GM23338 (cell line): ENCODE measurements around the gene NKX2-1. TPM values are rescaled to one million over a fixed set of nuclear protein-coding genes. Genes with fewer than 3 reads are reported as not detected.

Experiments used
- ATAC-seq: fragments of 200-7000 bp; cut with Tn5 transposase; 3 replicates; pipeline ENCODE4 v1.9.1; 2020
- DNase-seq: peaks from one replicate; pipeline ENCODE4 v3.0.0-alpha.2; 2015; ENCODE audit warnings: low spot score
- H2AFZ ChIP-seq: fragments of 200-600 bp; sonication (generic); 2 replicates; pipeline ENCODE4 v1.8.0; 2016; ENCODE audit warnings: antibody characterized with exemption, mild to moderate bottlenecking, moderate library complexity
- H3F3A ChIP-seq: fragments of 200-600 bp; sonication (generic); replicated peaks from 2 replicates; pipeline ENCODE4 v1.8.0; 2017; ENCODE audit warnings: antibody characterized with exemption, mixed run types, low read depth
- H3K27ac ChIP-seq: fragments of 200-600 bp; sonication (generic); 2 replicates; pipeline ENCODE4 v1.6.1; 2016; ENCODE audit warnings: low read depth
- H3K27me3 ChIP-seq: fragments of 200-600 bp; sonication (generic); 2 replicates; pipeline ENCODE4 v1.8.0; 2016; ENCODE audit warnings: mild to moderate bottlenecking, mixed run types, moderate library complexity; ENCODE audit not compliant: insufficient read depth
- H3K36me3 ChIP-seq: fragments of 200-600 bp; sonication (generic); 2 replicates; pipeline ENCODE4 v1.8.0; 2016; ENCODE audit warnings: mild to moderate bottlenecking; ENCODE audit not compliant: insufficient read depth
- H3K4me1 ChIP-seq: fragments of 200-600 bp; sonication (generic); 2 replicates; pipeline ENCODE4 v1.8.0; 2016; ENCODE audit warnings: mild to moderate bottlenecking, moderate library complexity; ENCODE audit not compliant: insufficient read depth
- H3K4me2 ChIP-seq: fragments of 200-600 bp; sonication (generic); 2 replicates; pipeline ENCODE4 v1.7.1; 2017; ENCODE audit warnings: mixed run types
- H3K4me3 ChIP-seq: fragments of 200-600 bp; sonication (generic); 2 replicates; pipeline ENCODE4 v1.6.1; 2016; ENCODE audit warnings: mixed run types
- H3K79me2 ChIP-seq: fragments of 200-600 bp; sonication (generic); replicated peaks from 2 replicates; pipeline ENCODE4 v1.8.0; 2017; ENCODE audit warnings: mild to moderate bottlenecking; ENCODE audit not compliant: insufficient read depth
- H3K9me2 ChIP-seq: fragments of 200-600 bp; sonication (generic); 2 replicates; pipeline ENCODE4 v1.8.0; 2017; ENCODE audit not compliant: insufficient read depth
- H4K20me1 ChIP-seq: fragments of 200-600 bp; sonication (generic); replicated peaks from 2 replicates; pipeline ENCODE4 v1.8.0; 2017; ENCODE audit warnings: mild to moderate bottlenecking; ENCODE audit not compliant: insufficient read depth
- H3K27ac Mint-ChIP-seq: 2 replicates; pipeline ENCODE4 v1.8.0; 2020; ENCODE audit warnings: inconsistent platforms, mild to moderate bottlenecking, moderate library complexity, mixed read lengths
- H3K27me3 Mint-ChIP-seq: 3 replicates; pipeline ENCODE4 v1.8.0; 2022; ENCODE audit warnings: low read depth, mild to moderate bottlenecking, moderate library complexity, mixed read lengths, inconsistent platforms; ENCODE audit not compliant: insufficient read depth, poor library complexity
- H3K36me3 Mint-ChIP-seq: 3 replicates; pipeline ENCODE4 v1.8.0; 2021; ENCODE audit warnings: low read depth, mild to moderate bottlenecking, inconsistent platforms, moderate library complexity, mixed read lengths
- H3K4me1 Mint-ChIP-seq: 3 replicates; pipeline ENCODE4 v1.8.0; 2020; ENCODE audit warnings: mild to moderate bottlenecking, inconsistent platforms, mixed read lengths
- H3K4me3 Mint-ChIP-seq: 3 replicates; pipeline ENCODE4 v1.8.0; 2021; ENCODE audit warnings: moderate library complexity, mild to moderate bottlenecking, inconsistent platforms, mixed read lengths
- H3K9me3 Mint-ChIP-seq: 3 replicates; pipeline ENCODE4 v1.8.0; 2020; ENCODE audit warnings: moderate library complexity, mild to moderate bottlenecking, inconsistent platforms, mixed read lengths
- CREB1 ChIP-seq: fragments of 250-450 bp; sonication (Bioruptor Pico); IDR thresholded peaks from 2 replicates; pipeline ENCODE4 v1.5.0; 2020; ENCODE audit warnings: low read depth, mild to moderate bottlenecking, moderate library complexity
- EZH2 ChIP-seq: fragments of 200-600 bp; sonication (generic); IDR thresholded peaks from one replicate; pipeline ENCODE4 v1.8.0; 2017; ENCODE audit warnings: antibody characterized with exemption, mild to moderate bottlenecking, low read depth; ENCODE audit not compliant: unreplicated experiment
- EZH2phosphoT487 ChIP-seq: fragments of 200-600 bp; sonication (generic); IDR thresholded peaks from one replicate; pipeline ENCODE4 v1.8.1; 2018; ENCODE audit warnings: antibody characterized with exemption; ENCODE audit not compliant: unreplicated experiment
- NANOG ChIP-seq: IDR thresholded peaks from 2 replicates; pipeline ENCODE4 v1.6.1; 2016; ENCODE audit warnings: antibody characterized with exemption, borderline replicate concordance
- STAT1 ChIP-seq: IDR thresholded peaks from one replicate; pipeline ENCODE4 v1.6.1; 2016; ENCODE audit warnings: antibody characterized with exemption; ENCODE audit not compliant: unreplicated experiment
- ZNF114 ChIP-seq: fragments of 250-450 bp; sonication (Bioruptor Pico); IDR thresholded peaks from 2 replicates; pipeline ENCODE4 v1.5.0; 2020; ENCODE audit warnings: mild to moderate bottlenecking, moderate library complexity
- ZNF331 ChIP-seq: fragments of 250-450 bp; sonication (Bioruptor Pico); IDR thresholded peaks from 2 replicates; pipeline ENCODE4 v1.5.0; 2020; ENCODE audit warnings: low read depth, mild to moderate bottlenecking, moderate library complexity
- polyA plus RNA-seq: library from polyadenylated mRNA; unstranded; fragments of >200 nt; fragmentation: Nextera tagmentation; extraction: Ambion mirVana; gene quantifications from 2 replicates; pipeline ENCODE4 v1.2.1, GENCODE V29; 2016
- total RNA-seq: library from RNA; depleted of rRNA; stranded (reverse); fragments of >200 nt; shearing (Covaris generic); gene quantifications from 2 replicates; pipeline ENCODE4 v1.2.3, GENCODE V29; 2014
- TF ChIP-seq, protein P1 (sequence below), 2 experiments: fragments of 200-600 bp in 1 of 2; sonication (generic) in 1 of 2; conservative IDR thresholded peaks; 2 replicates each; pipeline versions ENCODE4 v1.5.1 to v1.6.1; 2016 to 2017; ENCODE audit warnings: antibody characterized with exemption in 2 of 2, low read depth in 2 of 2, mild to moderate bottlenecking in 2 of 2, moderate library complexity in 1 of 2
- TF ChIP-seq, protein P2 (sequence below): fragments of 250-450 bp; sonication (Bioruptor Pico); IDR thresholded peaks from 2 replicates; pipeline ENCODE4 v1.5.0; 2020; ENCODE audit warnings: mild to moderate bottlenecking, moderate library complexity

The NKX2-1 gene
- total and polyA plus RNA-seq, 2 experiments from 2014 or later = not detected

DNA sequence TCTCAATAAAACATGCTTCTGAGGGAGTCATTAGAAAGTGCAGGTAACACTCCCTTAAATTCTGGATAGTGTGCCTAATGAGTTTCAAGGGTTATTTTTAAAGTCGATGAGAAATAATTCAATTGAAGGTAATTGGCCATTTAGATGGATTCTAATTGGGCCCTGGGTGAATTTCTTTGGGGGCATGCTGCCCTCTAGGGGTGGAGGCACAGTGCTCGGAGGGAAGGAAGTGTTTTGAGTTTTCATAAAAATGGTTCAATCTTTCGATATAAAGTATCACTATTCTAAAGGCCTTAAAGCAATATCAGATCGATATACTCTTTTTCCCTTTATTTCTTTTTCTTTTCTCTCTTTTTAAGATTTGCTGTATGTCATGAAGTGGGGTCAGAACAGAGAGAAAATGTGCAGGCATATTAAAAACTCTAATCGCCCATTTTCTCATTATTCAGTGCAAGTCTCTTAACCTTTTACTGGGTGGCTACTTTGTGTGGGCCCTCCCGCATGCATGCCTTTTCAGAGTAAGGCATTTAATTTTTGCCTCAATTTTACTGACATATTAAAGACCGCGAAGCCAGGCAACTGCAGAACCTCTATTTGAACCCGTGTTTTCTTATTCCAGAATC lies 36.9 kb upstream of the NKX2-1 start:
- no peak overlapping the region for H2AFZ ChIP-seq
- no peaks in the 10 kb centered on the region for H3K27me3 Mint-ChIP-seq
- TF ChIP-seq STAT1 = no peak
- TF ChIP-seq, protein P1, sequence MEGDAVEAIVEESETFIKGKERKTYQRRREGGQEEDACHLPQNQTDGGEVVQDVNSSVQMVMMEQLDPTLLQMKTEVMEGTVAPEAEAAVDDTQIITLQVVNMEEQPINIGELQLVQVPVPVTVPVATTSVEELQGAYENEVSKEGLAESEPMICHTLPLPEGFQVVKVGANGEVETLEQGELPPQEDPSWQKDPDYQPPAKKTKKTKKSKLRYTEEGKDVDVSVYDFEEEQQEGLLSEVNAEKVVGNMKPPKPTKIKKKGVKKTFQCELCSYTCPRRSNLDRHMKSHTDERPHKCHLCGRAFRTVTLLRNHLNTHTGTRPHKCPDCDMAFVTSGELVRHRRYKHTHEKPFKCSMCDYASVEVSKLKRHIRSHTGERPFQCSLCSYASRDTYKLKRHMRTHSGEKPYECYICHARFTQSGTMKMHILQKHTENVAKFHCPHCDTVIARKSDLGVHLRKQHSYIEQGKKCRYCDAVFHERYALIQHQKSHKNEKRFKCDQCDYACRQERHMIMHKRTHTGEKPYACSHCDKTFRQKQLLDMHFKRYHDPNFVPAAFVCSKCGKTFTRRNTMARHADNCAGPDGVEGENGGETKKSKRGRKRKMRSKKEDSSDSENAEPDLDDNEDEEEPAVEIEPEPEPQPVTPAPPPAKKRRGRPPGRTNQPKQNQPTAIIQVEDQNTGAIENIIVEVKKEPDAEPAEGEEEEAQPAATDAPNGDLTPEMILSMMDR (conservative IDR thresholded peaks at IDR 0.05; ENCODE audit: low read depth in 2 of 2) = peak; percentile 77 to 98
- H3K4me2 ChIP-seq = no peak overlapping the region
- H3K36me3 ChIP-seq = no peaks in the 10 kb centered on the region
- DNase-seq (peak; percentile 65), ATAC-seq (peak; percentile 75)
- no peak overlapping the region for H3K4me3 ChIP-seq
- no peak overlapping the region for H3K4me3 Mint-ChIP-seq
- no peak overlapping the region for H3K27ac Mint-ChIP-seq
- H3K4me1 Mint-ChIP-seq = peaks cover 28% of the 10 kb centered on the region
- H3K9me2 ChIP-seq = no peaks in the 10 kb centered on the region
- no peaks in the 10 kb centered on the region for H4K20me1 ChIP-seq
- no peaks in the 10 kb centered on the region for H3K9me3 Mint-ChIP-seq
- H3K27me3 ChIP-seq = 0 out of 2 replicates have a peak, but pooled peaks cover 6% of the 10 kb centered on the region
- no peaks in the 10 kb centered on the region for H3F3A ChIP-seq
- H3K27ac ChIP-seq = no peak overlapping the region
- no peaks in the 10 kb centered on the region for H3K36me3 Mint-ChIP-seq
- no peaks in the 10 kb centered on the region for H3K79me2 ChIP-seq
- H3K4me1 ChIP-seq = peaks cover 20% of the 10 kb centered on the region

DNA sequence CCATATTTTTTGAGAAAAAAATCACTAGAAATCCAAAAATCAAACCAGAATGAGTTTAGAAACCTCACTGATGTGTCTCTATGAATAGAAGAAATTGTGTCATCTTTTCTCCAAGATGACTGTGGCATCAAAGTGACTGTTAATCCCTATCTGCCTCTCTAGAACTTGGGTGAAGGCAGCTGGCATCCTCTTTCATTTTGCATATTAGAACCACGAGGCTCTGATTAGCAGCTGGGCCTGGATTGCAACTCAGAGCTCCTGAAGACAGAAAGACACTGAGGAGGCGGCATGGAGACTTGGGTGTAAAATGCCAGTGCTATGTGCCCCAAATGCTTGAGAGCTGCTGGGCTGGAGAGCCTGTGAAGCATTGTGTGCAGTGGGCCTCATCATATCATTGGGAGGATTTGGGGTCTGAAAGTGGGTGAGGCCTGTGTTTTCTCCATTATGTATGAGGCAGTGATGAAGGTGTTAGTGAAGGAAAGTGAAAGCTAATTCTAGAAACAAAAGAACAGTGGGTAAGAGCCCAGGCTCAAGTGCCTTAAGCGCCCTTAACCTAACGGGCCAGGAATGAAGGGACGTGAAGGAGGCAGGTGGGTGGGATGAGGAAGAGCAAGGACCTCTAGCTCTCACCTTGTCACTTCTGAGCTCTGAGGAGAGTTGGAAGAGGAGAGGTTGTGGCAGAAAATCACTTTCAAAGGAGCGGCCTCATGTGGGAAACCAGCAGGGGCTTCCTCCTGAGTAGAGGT lies 36.1 kb upstream of the NKX2-1 start:
- TF ChIP-seq EZH2phosphoT487 = no peak
- no peak for TF ChIP-seq NANOG
- TF ChIP-seq ZNF114 (CRISPR knock-in tag) = no peak
- no peak for TF ChIP-seq EZH2
- no peak for TF ChIP-seq STAT1
- no peak for TF ChIP-seq CREB1
- TF ChIP-seq, protein P2, sequence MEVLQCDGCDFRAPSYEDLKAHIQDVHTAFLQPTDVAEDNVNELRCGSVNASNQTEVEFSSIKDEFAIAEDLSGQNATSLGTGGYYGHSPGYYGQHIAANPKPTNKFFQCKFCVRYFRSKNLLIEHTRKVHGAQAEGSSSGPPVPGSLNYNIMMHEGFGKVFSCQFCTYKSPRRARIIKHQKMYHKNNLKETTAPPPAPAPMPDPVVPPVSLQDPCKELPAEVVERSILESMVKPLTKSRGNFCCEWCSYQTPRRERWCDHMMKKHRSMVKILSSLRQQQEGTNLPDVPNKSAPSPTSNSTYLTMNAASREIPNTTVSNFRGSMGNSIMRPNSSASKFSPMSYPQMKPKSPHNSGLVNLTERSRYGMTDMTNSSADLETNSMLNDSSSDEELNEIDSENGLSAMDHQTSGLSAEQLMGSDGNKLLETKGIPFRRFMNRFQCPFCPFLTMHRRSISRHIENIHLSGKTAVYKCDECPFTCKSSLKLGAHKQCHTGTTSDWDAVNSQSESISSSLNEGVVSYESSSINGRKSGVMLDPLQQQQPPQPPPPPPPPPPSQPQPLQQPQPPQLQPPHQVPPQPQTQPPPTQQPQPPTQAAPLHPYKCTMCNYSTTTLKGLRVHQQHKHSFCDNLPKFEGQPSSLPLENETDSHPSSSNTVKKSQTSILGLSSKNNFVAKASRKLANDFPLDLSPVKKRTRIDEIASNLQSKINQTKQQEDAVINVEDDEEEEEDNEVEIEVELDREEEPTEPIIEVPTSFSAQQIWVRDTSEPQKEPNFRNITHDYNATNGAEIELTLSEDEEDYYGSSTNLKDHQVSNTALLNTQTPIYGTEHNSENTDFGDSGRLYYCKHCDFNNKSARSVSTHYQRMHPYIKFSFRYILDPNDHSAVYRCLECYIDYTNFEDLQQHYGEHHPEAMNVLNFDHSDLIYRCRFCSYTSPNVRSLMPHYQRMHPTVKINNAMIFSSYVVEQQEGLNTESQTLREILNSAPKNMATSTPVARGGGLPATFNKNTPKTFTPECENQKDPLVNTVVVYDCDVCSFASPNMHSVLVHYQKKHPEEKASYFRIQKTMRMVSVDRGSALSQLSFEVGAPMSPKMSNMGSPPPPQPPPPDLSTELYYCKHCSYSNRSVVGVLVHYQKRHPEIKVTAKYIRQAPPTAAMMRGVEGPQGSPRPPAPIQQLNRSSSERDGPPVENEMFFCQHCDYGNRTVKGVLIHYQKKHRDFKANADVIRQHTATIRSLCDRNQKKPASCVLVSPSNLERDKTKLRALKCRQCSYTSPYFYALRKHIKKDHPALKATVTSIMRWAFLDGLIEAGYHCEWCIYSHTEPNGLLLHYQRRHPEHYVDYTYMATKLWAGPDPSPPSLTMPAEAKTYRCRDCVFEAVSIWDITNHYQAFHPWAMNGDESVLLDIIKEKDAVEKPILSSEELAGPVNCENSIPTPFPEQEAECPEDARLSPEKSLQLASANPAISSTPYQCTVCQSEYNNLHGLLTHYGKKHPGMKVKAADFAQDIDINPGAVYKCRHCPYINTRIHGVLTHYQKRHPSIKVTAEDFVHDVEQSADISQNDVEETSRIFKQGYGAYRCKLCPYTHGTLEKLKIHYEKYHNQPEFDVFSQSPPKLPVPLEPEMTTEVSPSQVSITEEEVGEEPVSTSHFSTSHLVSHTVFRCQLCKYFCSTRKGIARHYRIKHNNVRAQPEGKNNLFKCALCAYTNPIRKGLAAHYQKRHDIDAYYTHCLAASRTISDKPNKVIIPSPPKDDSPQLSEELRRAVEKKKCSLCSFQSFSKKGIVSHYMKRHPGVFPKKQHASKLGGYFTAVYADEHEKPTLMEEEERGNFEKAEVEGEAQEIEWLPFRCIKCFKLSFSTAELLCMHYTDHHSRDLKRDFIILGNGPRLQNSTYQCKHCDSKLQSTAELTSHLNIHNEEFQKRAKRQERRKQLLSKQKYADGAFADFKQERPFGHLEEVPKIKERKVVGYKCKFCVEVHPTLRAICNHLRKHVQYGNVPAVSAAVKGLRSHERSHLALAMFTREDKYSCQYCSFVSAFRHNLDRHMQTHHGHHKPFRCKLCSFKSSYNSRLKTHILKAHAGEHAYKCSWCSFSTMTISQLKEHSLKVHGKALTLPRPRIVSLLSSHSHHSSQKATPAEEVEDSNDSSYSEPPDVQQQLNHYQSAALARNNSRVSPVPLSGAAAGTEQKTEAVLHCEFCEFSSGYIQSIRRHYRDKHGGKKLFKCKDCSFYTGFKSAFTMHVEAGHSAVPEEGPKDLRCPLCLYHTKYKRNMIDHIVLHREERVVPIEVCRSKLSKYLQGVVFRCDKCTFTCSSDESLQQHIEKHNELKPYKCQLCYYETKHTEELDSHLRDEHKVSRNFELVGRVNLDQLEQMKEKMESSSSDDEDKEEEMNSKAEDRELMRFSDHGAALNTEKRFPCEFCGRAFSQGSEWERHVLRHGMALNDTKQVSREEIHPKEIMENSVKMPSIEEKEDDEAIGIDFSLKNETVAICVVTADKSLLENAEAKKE (CRISPR knock-in tag) = no peak
- no peak for TF ChIP-seq ZNF331 (CRISPR knock-in tag)
- Mint-ChIP-seq H3K27me3 (no peaks in the 10 kb centered on the region), H3K4me1 (peaks cover 28% of the 10 kb centered on the region), H3K36me3 (no peaks in the 10 kb centered on the region), H3K9me3 (no peaks in the 10 kb centered on the region), H3K27ac (no peak overlapping the region), H3K4me3 (no peak overlapping the region)
- Histone ChIP-seq H3K4me2 (peak overlapping the region; percentile 39; the same call in 1 of the 2 replicates), H2AFZ (no peak overlapping the region; the same call in 1 of the 2 replicates), H3K36me3 (no peaks in the 10 kb centered on the region), H3F3A (no peaks in the 10 kb centered on the region), H3K4me1 (peaks cover 20% of the 10 kb centered on the region), H3K27me3 (0 out of 2 replicates have a peak, but pooled peaks cover 6% of the 10 kb centered on the region), H4K20me1 (no peaks in the 10 kb centered on the region), H3K79me2 (no peaks in the 10 kb centered on the region), H3K9me2 (no peaks in the 10 kb centered on the region), H3K4me3 (no peak overlapping the region), H3K27ac (no peak overlapping the region)
- DNase-seq (peak; percentile 24), ATAC-seq (peak; percentile 43)
